ENCODE results near the gene IL20RB. TPM values are rescaled to one million over a fixed set of nuclear protein-coding genes. Genes with fewer than 3 reads are reported as not detected.

Gene IL20RB
- total RNA-seq, 4 donors from 2014 or later: 0.75 to 1.4 (median 1.1) TPM

GRCh38 chr3:136974670-136975069 is 16.9 kb downstream of the IL20RB start:
- intact Hi-C loops (cut with DNase I): no loop called here
- H3K27me3 ChIP-seq: no peaks in the 10 kb centered on the region
- DNase-seq (ENCODE audit: extremely low spot score): no peak
- no peaks in the 10 kb centered on the region for H3K4me1 ChIP-seq
- no peak overlapping the region for H3K27ac ChIP-seq (replicated peaks in 1 of 4)
- TF ChIP-seq CTCF (IDR thresholded peaks at IDR 0.05) (no peak), POLR2AphosphoS5 (IDR thresholded peaks at IDR 0.05) (no peak), EP300 (IDR thresholded peaks at IDR 0.05) (no peak), POLR2A (IDR thresholded peaks at IDR 0.05; ENCODE audit: low read depth) (no peak)
- peaks cover 0 to 12% (median 4%) of the 10 kb centered on the region in 4 donors for H3K9me3 ChIP-seq
- WGBS: 47% methylated on average over 2 of the region's 2 CpGs
- H3K36me3 ChIP-seq: no peaks in the 10 kb centered on the region
- no peak overlapping the region for H3K4me3 ChIP-seq

- DNase-seq (ENCODE audit: extremely low spot score): no peak
- Histone ChIP-seq H3K4me3 (no peak overlapping the region), H3K4me1 (no peaks in the 10 kb centered on the region), H3K9me3 (peaks cover 0 to 4% (median 2%) of the 10 kb centered on the region in 4 donors), H3K27me3 (no peaks in the 10 kb centered on the region), H3K36me3 (no peaks in the 10 kb centered on the region), H3K27ac (replicated peaks in 1 of 4) (no peak overlapping the region)
- no peak for TF ChIP-seq EP300 (IDR thresholded peaks at IDR 0.05)
- no peak for TF ChIP-seq POLR2A (IDR thresholded peaks at IDR 0.05; ENCODE audit: low read depth)
- TF ChIP-seq POLR2AphosphoS5 (IDR thresholded peaks at IDR 0.05): no peak
- no peak for TF ChIP-seq CTCF (IDR thresholded peaks at IDR 0.05)
- intact Hi-C loops (cut with DNase I): no loop called here
Observed at GRCh38 chr3:136979204-136979603, 21.4 kb downstream of the IL20RB start.

- DNase-seq (ENCODE audit: extremely low spot score): peak; percentile 85
- WGBS: 67% methylated on average over 2 of the region's 3 CpGs
- intact Hi-C loops (cut with DNase I): no loop called here
- H3K27ac ChIP-seq (replicated peaks in 1 of 4): no peak overlapping the region
- TF ChIP-seq CTCF (IDR thresholded peaks at IDR 0.05): no peak
- no peak for TF ChIP-seq POLR2A (IDR thresholded peaks at IDR 0.05; ENCODE audit: low read depth)
- no peak for TF ChIP-seq EP300 (IDR thresholded peaks at IDR 0.05)
- no peaks in the 10 kb centered on the region for H3K4me1 ChIP-seq
- H3K4me3 ChIP-seq: no peak overlapping the region
- H3K36me3 ChIP-seq: no peaks in the 10 kb centered on the region
- H3K9me3 ChIP-seq: no peaks in the 10 kb centered on the region
- no peaks in the 10 kb centered on the region for H3K27me3 ChIP-seq
Observed at GRCh38 chr3:136979684-136980083, 21.9 kb downstream of the IL20RB start.

- no peak overlapping the region for H3K27ac ChIP-seq (replicated peaks in 1 of 4)
- DNase-seq (ENCODE audit: extremely low spot score): no peak
- no peaks in the 10 kb centered on the region for H3K27me3 ChIP-seq
- no peaks in the 10 kb centered on the region for H3K9me3 ChIP-seq
- H3K36me3 ChIP-seq: no peaks in the 10 kb centered on the region
- no peak overlapping the region for H3K4me3 ChIP-seq
- intact Hi-C loops (cut with DNase I): no loop called here
- WGBS: 89% methylated on average over 5 of the region's 5 CpGs
- TF ChIP-seq EP300 (IDR thresholded peaks at IDR 0.05) (no peak), POLR2AphosphoS5 (IDR thresholded peaks at IDR 0.05) (no peak), POLR2A (IDR thresholded peaks at IDR 0.05; ENCODE audit: low read depth) (no peak), CTCF (IDR thresholded peaks at IDR 0.05) (no peak)
- H3K4me1 ChIP-seq: no peaks in the 10 kb centered on the region
Observed at GRCh38 chr3:136982033-136982432, 24.2 kb downstream of the IL20RB start.

GRCh38 chr3:136982520-136983138 is 24.8 kb downstream of the IL20RB start:
- no peaks in the 10 kb centered on the region for H3K36me3 ChIP-seq
- WGBS: 87% methylated on average over 4 of the region's 4 CpGs
- no peak for TF ChIP-seq CTCF (IDR thresholded peaks at IDR 0.05)
- no peak for TF ChIP-seq EP300 (IDR thresholded peaks at IDR 0.05)
- no peak for TF ChIP-seq POLR2A (IDR thresholded peaks at IDR 0.05; ENCODE audit: low read depth)
- TF ChIP-seq POLR2AphosphoS5 (IDR thresholded peaks at IDR 0.05): no peak

More at GRCh38 chr3:136982520-136983138, 24.8 kb downstream of the IL20RB start:
- Histone ChIP-seq H3K27ac (replicated peaks in 1 of 4) (no peak overlapping the region), H3K9me3 (no peaks in the 10 kb centered on the region), H3K4me1 (no peaks in the 10 kb centered on the region), H3K27me3 (no peaks in the 10 kb centered on the region), H3K4me3 (no peak overlapping the region)
- no peak for DNase-seq (ENCODE audit: extremely low spot score)
- intact Hi-C loops (cut with DNase I): no loop called here
